Limb (tissue), 2 donors: Measurements from ENCODE around the gene TMEM151A.

Experiments
- DNase-seq, 2 donors: peaks; one replicate each; pipeline ENCODE4 v3.0.0-alpha.2; 2016; ENCODE audit errors: extremely low spot score in 2 of 2

Gene TMEM151A

GRCh38 chr11:66336234-66337102 is 44.8 kb downstream of the TMEM151A start, which contains the start of gene RIN1:
Gene RIN1 (minus strand): TSS chr11:66336434. CDS start chr11:66336402, 32 bp downstream.
- DNase-seq, result peak in 1 of 2 donors; percentile 56

GRCh38 chr11:66337103-66337899 is 45.6 kb downstream of the TMEM151A start:
- DNase-seq, result no peak

- DNase-seq, result no peak
These were observed 46.8 kb downstream of the TMEM151A start for GRCh38 chr11:66338276-66339161.

GRCh38 chr11:66339162-66339675 is 47.5 kb downstream of the TMEM151A start:
- DNase-seq, result no peak

- DNase-seq, result no peak
These were observed 48.2 kb downstream of the TMEM151A start for GRCh38 chr11:66339686-66340483.

- no peak for DNase-seq
These were observed 49.2 kb downstream of the TMEM151A start for GRCh38 chr11:66340596-66341501.

- no peak for DNase-seq
These were observed 49.9 kb downstream of the TMEM151A start for GRCh38 chr11:66341502-66342126.

GRCh38 chr11:66343176-66343575 is 51.5 kb downstream of the TMEM151A start:
- no peak for DNase-seq

- DNase-seq, result peak; percentile 97
These were observed 53.0 kb downstream of the TMEM151A start, which contains the start of gene BRMS1 for GRCh38 chr11:66344550-66345315. Gene BRMS1 (minus strand): TSS chr11:66345104. CDS start chr11:66342234, 2,870 bp downstream.

GRCh38 chr11:66345316-66345649 is 53.6 kb downstream of the TMEM151A start:
- no peak for DNase-seq
